ENCODE measurements around the gene THSD4.

THSD4 gene

DNA sequence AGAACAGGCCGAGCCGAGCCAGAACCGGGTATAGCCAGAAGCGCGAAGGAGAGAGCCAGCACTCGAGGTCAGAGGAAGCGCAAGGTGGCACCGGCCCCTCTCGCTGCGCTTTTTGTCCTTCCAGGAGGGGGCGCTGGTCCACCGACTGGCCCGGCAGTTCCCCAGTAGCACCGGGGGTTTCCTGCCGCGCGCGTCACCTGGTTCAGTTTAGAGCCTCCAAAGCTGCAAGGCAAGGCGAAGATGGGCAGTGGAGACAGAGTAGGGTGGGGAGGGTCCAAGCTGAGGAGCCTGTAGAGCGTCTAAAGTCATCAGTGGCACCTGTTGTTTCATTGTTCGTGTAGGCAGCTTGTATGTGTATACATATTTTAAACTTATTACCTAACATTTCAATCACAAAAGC, 687.5 kb downstream of the THSD4 start:
- no peaks in the 10 kb centered on the region for H3F3A ChIP-seq (ENCODE audit: low read depth)
- H3K9ac ChIP-seq (ENCODE audit: low read depth, low read length, poor library complexity, severe bottlenecking) = no peak overlapping the region
- H3K4me2 ChIP-seq (ENCODE audit: low read depth, low read length, poor library complexity, severe bottlenecking) = no peak overlapping the region
- no peaks in the 10 kb centered on the region for H3K79me2 ChIP-seq (ENCODE audit: insufficient read depth, low read length)
- no peaks in the 10 kb centered on the region for H3K4me1 ChIP-seq (ENCODE audit: insufficient read depth, low read length, poor library complexity, severe bottlenecking)
- H3K36me3 ChIP-seq (ENCODE audit: insufficient read depth, low read length) = no peaks in the 10 kb centered on the region
- H3K9me2 ChIP-seq (replicated peaks; ENCODE audit: low read depth, low read length) = no peaks in the 10 kb centered on the region
- peak overlapping the region; percentile 45; the same call in 1 of the 2 replicates for H2AFZ ChIP-seq (ENCODE audit: low read length)
- H4K20me1 ChIP-seq (ENCODE audit: insufficient read depth, low read length, poor library complexity, severe bottlenecking) = no peaks in the 10 kb centered on the region
- H3K27me3 ChIP-seq (ENCODE audit: insufficient read depth, low read length, poor library complexity, severe bottlenecking) = no peaks in the 10 kb centered on the region
- TF ChIP-seq, protein P1, sequence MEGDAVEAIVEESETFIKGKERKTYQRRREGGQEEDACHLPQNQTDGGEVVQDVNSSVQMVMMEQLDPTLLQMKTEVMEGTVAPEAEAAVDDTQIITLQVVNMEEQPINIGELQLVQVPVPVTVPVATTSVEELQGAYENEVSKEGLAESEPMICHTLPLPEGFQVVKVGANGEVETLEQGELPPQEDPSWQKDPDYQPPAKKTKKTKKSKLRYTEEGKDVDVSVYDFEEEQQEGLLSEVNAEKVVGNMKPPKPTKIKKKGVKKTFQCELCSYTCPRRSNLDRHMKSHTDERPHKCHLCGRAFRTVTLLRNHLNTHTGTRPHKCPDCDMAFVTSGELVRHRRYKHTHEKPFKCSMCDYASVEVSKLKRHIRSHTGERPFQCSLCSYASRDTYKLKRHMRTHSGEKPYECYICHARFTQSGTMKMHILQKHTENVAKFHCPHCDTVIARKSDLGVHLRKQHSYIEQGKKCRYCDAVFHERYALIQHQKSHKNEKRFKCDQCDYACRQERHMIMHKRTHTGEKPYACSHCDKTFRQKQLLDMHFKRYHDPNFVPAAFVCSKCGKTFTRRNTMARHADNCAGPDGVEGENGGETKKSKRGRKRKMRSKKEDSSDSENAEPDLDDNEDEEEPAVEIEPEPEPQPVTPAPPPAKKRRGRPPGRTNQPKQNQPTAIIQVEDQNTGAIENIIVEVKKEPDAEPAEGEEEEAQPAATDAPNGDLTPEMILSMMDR (conservative IDR thresholded peaks at IDR 0.05; ENCODE audit: low read length) = peak; percentile 60
- TF ChIP-seq EZH2phosphoT487 (IDR thresholded peaks at IDR 0.05; ENCODE audit: borderline replicate concordance) = no peak
- no peak overlapping the region for H3K4me3 ChIP-seq (ENCODE audit: low read length, poor library complexity, severe bottlenecking)
- H3K9me3 ChIP-seq (ENCODE audit: insufficient read depth, low read depth, low read length) = no peaks in the 10 kb centered on the region

DNA sequence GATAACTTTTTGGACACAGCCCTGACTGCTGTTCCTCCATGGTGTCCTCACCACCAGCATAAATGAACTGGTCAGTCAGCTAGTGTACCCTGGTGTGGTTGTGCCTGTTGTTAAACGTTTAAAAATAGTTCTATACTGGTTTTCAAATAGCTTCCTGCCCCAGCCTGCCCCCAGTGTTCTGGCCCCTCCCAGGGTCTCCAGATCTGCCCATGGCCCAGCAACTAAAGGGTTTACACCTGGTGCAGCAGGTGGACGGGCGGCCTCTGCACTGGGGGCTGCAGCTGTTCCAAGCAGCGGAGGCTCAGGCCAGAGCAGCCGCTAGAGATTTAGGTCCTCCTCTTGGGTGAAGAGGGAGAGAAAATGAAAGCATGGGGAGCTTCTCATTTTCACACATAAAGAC, 689.0 kb downstream of the THSD4 start:
- H3K4me1 ChIP-seq (ENCODE audit: insufficient read depth, low read length, poor library complexity, severe bottlenecking) = no peaks in the 10 kb centered on the region
- TF ChIP-seq EZH2phosphoT487 (IDR thresholded peaks at IDR 0.05; ENCODE audit: borderline replicate concordance) = no peak
- no peaks in the 10 kb centered on the region for H3K9me3 ChIP-seq (ENCODE audit: insufficient read depth, low read depth, low read length)
- H3K4me3 ChIP-seq (ENCODE audit: low read length, poor library complexity, severe bottlenecking) = no peak overlapping the region
- no peaks in the 10 kb centered on the region for H3K79me2 ChIP-seq (ENCODE audit: insufficient read depth, low read length)
- H3K27me3 ChIP-seq (ENCODE audit: insufficient read depth, low read length, poor library complexity, severe bottlenecking) = no peaks in the 10 kb centered on the region
- no peak overlapping the region for H3K9ac ChIP-seq (ENCODE audit: low read depth, low read length, poor library complexity, severe bottlenecking)
- H3K9me2 ChIP-seq (replicated peaks; ENCODE audit: low read depth, low read length) = no peaks in the 10 kb centered on the region
- H4K20me1 ChIP-seq (ENCODE audit: insufficient read depth, low read length, poor library complexity, severe bottlenecking) = no peaks in the 10 kb centered on the region
- H3K36me3 ChIP-seq (ENCODE audit: insufficient read depth, low read length) = no peaks in the 10 kb centered on the region
- H3F3A ChIP-seq (ENCODE audit: low read depth) = no peaks in the 10 kb centered on the region
- H3K4me2 ChIP-seq (ENCODE audit: low read depth, low read length, poor library complexity, severe bottlenecking) = no peak overlapping the region
- H2AFZ ChIP-seq (ENCODE audit: low read length) = peak overlapping the region; percentile 49; the same call in 1 of the 2 replicates

DNA sequence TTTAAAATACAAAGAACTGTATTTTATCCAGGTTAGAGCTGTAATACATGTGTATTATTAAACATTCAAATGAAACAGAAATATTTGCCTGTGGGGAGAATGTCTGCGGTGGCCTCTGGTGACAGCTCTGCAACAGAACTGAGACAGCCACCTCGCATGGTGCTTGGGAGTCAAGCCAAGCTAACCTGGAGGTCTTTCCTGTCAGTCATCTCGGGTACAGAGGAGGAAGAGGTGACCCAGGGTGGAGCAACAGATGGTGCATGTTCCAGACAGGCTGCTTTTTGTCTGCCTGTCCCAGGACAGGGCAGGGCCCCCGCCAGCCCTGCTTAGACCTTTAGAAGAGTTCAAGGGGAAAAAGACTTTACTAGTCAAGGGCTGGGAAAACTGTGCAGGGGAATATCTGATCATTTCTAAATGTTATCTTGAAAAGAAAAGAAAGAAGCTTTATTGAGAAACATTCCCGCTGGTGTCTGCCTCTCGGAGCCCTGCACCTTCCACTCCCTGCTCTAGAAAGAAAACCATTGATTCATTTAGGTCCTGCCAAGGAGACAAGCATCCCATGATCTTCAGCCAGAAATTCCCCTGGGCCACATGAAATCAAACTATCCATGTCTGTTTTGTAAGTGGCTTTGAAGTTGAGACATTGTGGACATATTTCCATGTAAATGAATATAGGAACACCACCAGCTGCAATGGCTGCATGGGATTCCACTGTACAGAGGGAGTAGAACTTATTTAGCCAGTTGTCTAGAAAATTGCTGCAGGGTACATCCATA, 689.6 kb downstream of the THSD4 start:
- no peaks in the 10 kb centered on the region for H3K79me2 ChIP-seq (ENCODE audit: insufficient read depth, low read length)
- no peaks in the 10 kb centered on the region for H3F3A ChIP-seq (ENCODE audit: low read depth)
- H3K4me1 ChIP-seq (ENCODE audit: insufficient read depth, low read length, poor library complexity, severe bottlenecking) = no peaks in the 10 kb centered on the region
- H3K4me3 ChIP-seq (ENCODE audit: low read length, poor library complexity, severe bottlenecking) = no peak overlapping the region
- no peak overlapping the region for H3K4me2 ChIP-seq (ENCODE audit: low read depth, low read length, poor library complexity, severe bottlenecking)
- peak overlapping the region; percentile 74 for H2AFZ ChIP-seq (ENCODE audit: low read length)
- H3K36me3 ChIP-seq (ENCODE audit: insufficient read depth, low read length) = no peaks in the 10 kb centered on the region
- TF ChIP-seq, protein P1 (conservative IDR thresholded peaks at IDR 0.05; ENCODE audit: low read length) = no peak
- no peak for TF ChIP-seq EZH2phosphoT487 (IDR thresholded peaks at IDR 0.05; ENCODE audit: borderline replicate concordance)
- H3K27me3 ChIP-seq (ENCODE audit: insufficient read depth, low read length, poor library complexity, severe bottlenecking) = no peaks in the 10 kb centered on the region
- no peak overlapping the region for H3K9ac ChIP-seq (ENCODE audit: low read depth, low read length, poor library complexity, severe bottlenecking)
- H3K9me3 ChIP-seq (ENCODE audit: insufficient read depth, low read depth, low read length) = no peaks in the 10 kb centered on the region
- H3K9me2 ChIP-seq (replicated peaks; ENCODE audit: low read depth, low read length) = no peaks in the 10 kb centered on the region
- H4K20me1 ChIP-seq (ENCODE audit: insufficient read depth, low read length, poor library complexity, severe bottlenecking) = no peaks in the 10 kb centered on the region

All from Loucy (cell line).